Natural killer cell (primary cell): ENCODE data around the gene PMIS2. TPM values are rescaled to one million over a fixed set of nuclear protein-coding genes. Genes with fewer than 3 reads are reported as not detected.
"Not testable (repeated sequence)": the region's sequence is repeated elsewhere in the genome, so short reads cannot be mapped to it uniquely, and the experiment has no call there.

Experiments used
- ATAC-seq, 3 donors: fragments of 150-1000 bp in 2 of 3; fragments of 200-7000 bp in 1 of 3; cut with Tn5 transposase; 1 replicate in 1 of 3; 2 replicates in 2 of 3; pipeline ENCODE4 v1.10.0; 2021; ENCODE audit warnings: mild to moderate bottlenecking in 2 of 3, moderate library complexity in 2 of 3
- DNase-seq, 2 donors: peaks; one replicate each; pipeline versions ENCODE4 v3.0.0 to v3.0.0-alpha.2; 2013 to 2021; ENCODE audit warnings: mixed read lengths in 1 of 2
- H3K27ac ChIP-seq: one replicate; pipeline ENCODE4 v1.5.1; 2013; ENCODE audit warnings: mild to moderate bottlenecking, low read length
- H3K27me3 ChIP-seq: one replicate; pipeline ENCODE4 v1.6.1; 2013; ENCODE audit warnings: low read length; ENCODE audit not compliant: control insufficient read depth, insufficient read depth
- H3K36me3 ChIP-seq: one replicate; pipeline ENCODE4 v1.6.1; 2013; ENCODE audit warnings: low read length; ENCODE audit not compliant: control insufficient read depth, insufficient read depth
- H3K4me1 ChIP-seq: one replicate; pipeline ENCODE4 v1.6.1; 2013; ENCODE audit warnings: low read length; ENCODE audit not compliant: control insufficient read depth, insufficient read depth
- H3K4me3 ChIP-seq: one replicate; pipeline ENCODE4 v1.5.1; 2013; ENCODE audit warnings: low read length
- H3K9me3 ChIP-seq: one replicate; pipeline ENCODE4 v1.6.1; 2013; ENCODE audit warnings: low read length; ENCODE audit not compliant: control insufficient read depth, insufficient read depth
- H3K27ac Mint-ChIP-seq, 2 donors: one replicate each; pipeline ENCODE4 v1.8.0; 2022; ENCODE audit warnings: mild to moderate bottlenecking in 2 of 2, mixed read lengths in 2 of 2, moderate library complexity in 1 of 2
- H3K27me3 Mint-ChIP-seq, 2 donors: one replicate each; pipeline ENCODE4 v1.8.0; 2022; ENCODE audit warnings: low read depth in 2 of 2, mixed read lengths in 2 of 2
- H3K36me3 Mint-ChIP-seq: one replicate; pipeline ENCODE4 v1.8.0; 2022; ENCODE audit warnings: mixed read lengths
- H3K4me1 Mint-ChIP-seq, 2 donors: one replicate each; pipeline ENCODE4 v1.8.0; 2022; ENCODE audit warnings: mixed read lengths in 2 of 2
- H3K4me3 Mint-ChIP-seq: one replicate; pipeline ENCODE4 v1.8.0; 2022; ENCODE audit warnings: mild to moderate bottlenecking, moderate library complexity, mixed read lengths
- H3K9me3 Mint-ChIP-seq, 2 donors: one replicate each; pipeline ENCODE4 v1.8.0; 2022; ENCODE audit warnings: mixed read lengths in 2 of 2
- CTCF ChIP-seq: fragments of 200-600 bp; IDR thresholded peaks from one replicate; pipeline ENCODE4 v1.8.0; 2022; ENCODE audit warnings: antibody characterized with exemption
- WGBS: methylation state at CpG from one replicate; pipeline ENCODE4 v1.1.7; 2013; ENCODE audit warnings: missing lambda C conversion rate; ENCODE audit not compliant: insufficient coverage; 5-methylcytosine and 5-hydroxymethylcytosine counted together
- intact Hi-C: fragments of 100-400 bp; cut with micrococcal nuclease; formaldehyde crosslinking; loops from one replicate; pipeline ENCODE4 v1.14.2; 2022
- total RNA-seq, 4 donors: library from RNA; stranded (reverse); fragments of 120-200 nt in 1 of 4; gene quantifications; one replicate each; pipeline versions ENCODE4 v1.2.3 to v1.2.4, GENCODE V29; 2013 to 2022

Gene PMIS2
- total RNA-seq, 3 donors from 2014 or later (not counting 1 experiment from before 2014, with no cell fraction given), result not detected

- Histone ChIP-seq H3K4me3 (no peak overlapping the region), H3K4me1 (no peaks in the 10 kb centered on the region), H3K36me3 (no peaks in the 10 kb centered on the region), H3K27ac (no peak overlapping the region), H3K9me3 (no peaks in the 10 kb centered on the region), H3K27me3 (no peaks in the 10 kb centered on the region)
- Mint-ChIP-seq H3K27me3 (peaks cover 5 to 14% of the 10 kb centered on the region in 2 donors), H3K27ac (no peak overlapping the region), H3K4me3 (no peak overlapping the region), H3K4me1 (peaks cover 0 to 6% of the 10 kb centered on the region in 2 donors), H3K9me3 (no peaks in the 10 kb centered on the region), H3K36me3 (no peaks in the 10 kb centered on the region)
- no CpG with 5 or more reads among the region's 1 CpG for WGBS
- intact Hi-C loops, result loop anchor here (10.0 kb wide), 1 partner anchor 241 kb away; the partner anchor contains the start of gene FFAR3
- DNase-seq (no peak), ATAC-seq (no peak)
- no peak for TF ChIP-seq CTCF
These were observed 10.0 kb downstream of the PMIS2 start for GRCh38 chr19:35595928-35596327.

- TF ChIP-seq CTCF, result no peak
- no peaks in the 10 kb centered on the region for H3K27me3 ChIP-seq
- no peak overlapping the region for H3K4me3 Mint-ChIP-seq
- no peaks in the 10 kb centered on the region for H3K36me3 ChIP-seq
- H3K36me3 Mint-ChIP-seq, result no peaks in the 10 kb centered on the region
- peaks cover 0 to 6% of the 10 kb centered on the region in 2 donors for H3K4me1 Mint-ChIP-seq
- intact Hi-C loops, result loop anchor here (10.0 kb wide), 1 partner anchor 242 kb away; the partner anchor contains the start of gene FFAR3
- no peaks in the 10 kb centered on the region for H3K4me1 ChIP-seq
- no peak overlapping the region for H3K4me3 ChIP-seq
- H3K9me3 ChIP-seq, result no peaks in the 10 kb centered on the region
- 45% methylated on average over 4 of the region's 4 CpGs for WGBS
- no peak overlapping the region for H3K27ac ChIP-seq
- H3K27ac Mint-ChIP-seq, result peak overlapping the region in 1 of 2 donors; percentile 11
- DNase-seq (no peak), ATAC-seq (peak; percentile 21 to 64 (median 63))
- peaks cover 5 to 18% of the 10 kb centered on the region in 2 donors for H3K27me3 Mint-ChIP-seq
- no peaks in the 10 kb centered on the region for H3K9me3 Mint-ChIP-seq
These were observed 10.5 kb downstream of the PMIS2 start for GRCh38 chr19:35596366-35596999.

GRCh38 chr19:35601971-35602370, 16.0 kb downstream of the PMIS2 start:
- H3K9me3 Mint-ChIP-seq, result no peaks in the 10 kb centered on the region
- DNase-seq, result no peak
- H3K36me3 ChIP-seq, result no peaks in the 10 kb centered on the region
- H3K4me3 Mint-ChIP-seq, result no peak overlapping the region
- H3K27me3 ChIP-seq, result no peaks in the 10 kb centered on the region
- H3K9me3 ChIP-seq, result no peaks in the 10 kb centered on the region
- intact Hi-C loops, result no loop called here
- no peaks in the 10 kb centered on the region for H3K4me1 Mint-ChIP-seq
- H3K4me3 ChIP-seq, result no peak overlapping the region
- no peak for TF ChIP-seq CTCF
- no peak for ATAC-seq
- H3K27ac ChIP-seq, result no peak overlapping the region
- H3K27me3 Mint-ChIP-seq, result peaks cover 0 to 10% of the 10 kb centered on the region in 2 donors
- no peak overlapping the region for H3K27ac Mint-ChIP-seq
- H3K36me3 Mint-ChIP-seq, result no peaks in the 10 kb centered on the region
- H3K4me1 ChIP-seq, result no peaks in the 10 kb centered on the region
- 92% methylated on average over 3 of the region's 3 CpGs for WGBS

GRCh38 chr19:35604436-35604835, 18.5 kb downstream of the PMIS2 start:
- H3K9me3 ChIP-seq, H3K36me3 ChIP-seq, H3K9me3 Mint-ChIP-seq, ATAC-seq, H3K27ac Mint-ChIP-seq, H3K4me1 ChIP-seq, H3K36me3 Mint-ChIP-seq, H3K27me3 ChIP-seq, H3K4me1 Mint-ChIP-seq, DNase-seq, H3K27ac ChIP-seq, H3K4me3 ChIP-seq, H3K27me3 Mint-ChIP-seq, H3K4me3 Mint-ChIP-seq, intact Hi-C loops: not testable (repeated sequence)
- WGBS, result 92% methylated on average over 4 of the region's 4 CpGs

- ATAC-seq, H3K4me1 Mint-ChIP-seq, intact Hi-C loops: not testable (repeated sequence)
These were observed 21.2 kb downstream of the PMIS2 start for GRCh38 chr19:35607170-35607569.

More at GRCh38 chr19:35607170-35607569, 21.2 kb downstream of the PMIS2 start:
- not testable (repeated sequence) for H3K27ac ChIP-seq, H3K9me3 Mint-ChIP-seq, H3K27me3 Mint-ChIP-seq, DNase-seq, H3K9me3 ChIP-seq, H3K4me3 Mint-ChIP-seq, H3K27ac Mint-ChIP-seq, H3K27me3 ChIP-seq, H3K36me3 ChIP-seq, H3K4me3 ChIP-seq, H3K36me3 Mint-ChIP-seq
- 84% methylated on average over 4 of the region's 8 CpGs for whole genome bisulfite sequencing
- H3K4me1 ChIP-seq, result peaks cover 19% of the 10 kb centered on the region
